GM18517 (cell line): Measurements from ENCODE around the gene PRRG3.
A peak's percentile ranks its signal among the peaks of the same experiment; 100 is the strongest.

Experiments
- ATAC-seq: cut with Tn5 transposase; IDR thresholded peaks from one replicate; pipeline ENCODE4 v1.9.1; 2021; ENCODE audit warnings: mild to moderate bottlenecking, moderate library complexity; ENCODE audit not compliant: unreplicated experiment

The PRRG3 gene

GRCh38 chrX:151741606-151742005 is 46.3 kb downstream of the PRRG3 start:
- no peak for ATAC-seq

- ATAC-seq = no peak
These were observed 47.1 kb downstream of the PRRG3 start for GRCh38 chrX:151742311-151742710.

GRCh38 chrX:151743651-151744470 is 48.6 kb downstream of the PRRG3 start:
- ATAC-seq = no peak

GRCh38 chrX:151745651-151746050 is 50.4 kb downstream of the PRRG3 start:
- ATAC-seq = no peak

GRCh38 chrX:151746502-151746901 is 51.2 kb downstream of the PRRG3 start:
- ATAC-seq = no peak

- no peak for ATAC-seq
These were observed 55.3 kb downstream of the PRRG3 start for GRCh38 chrX:151750511-151750910.

- no peak for ATAC-seq
These were observed 57.6 kb downstream of the PRRG3 start for GRCh38 chrX:151752847-151753246.

- ATAC-seq = peak; percentile 92
These were observed 58.2 kb downstream of the PRRG3 start for GRCh38 chrX:151753313-151754046.

GRCh38 chrX:151754047-151754429 is 58.8 kb downstream of the PRRG3 start:
- ATAC-seq = no peak

- no peak for ATAC-seq
These were observed 59.5 kb downstream of the PRRG3 start for GRCh38 chrX:151754641-151755215.
